BE2C (cell line): ENCODE data around the gene NDUFB6.

ENCODE experiments used
- DNase-seq: peaks from one replicate; pipeline ENCODE4 v3.0.0-alpha.2; 2020
- H3K27me3 ChIP-seq: fragments of 250-450 bp; sonication (Bioruptor Pico); 2 replicates; pipeline ENCODE4 v1.5.1; 2020; ENCODE audit warnings: mild to moderate bottlenecking
- H3K36me3 ChIP-seq: fragments of 250-450 bp; sonication (Bioruptor Pico); 2 replicates; pipeline ENCODE4 v1.5.1; 2020; ENCODE audit warnings: mild to moderate bottlenecking
- H3K4me1 ChIP-seq: fragments of 250-450 bp; sonication (Bioruptor Pico); 2 replicates; pipeline ENCODE4 v1.5.1; 2020
- H3K4me3 ChIP-seq: 2 replicates; pipeline ENCODE4 v1.5.1; 2011; ENCODE audit warnings: low read depth, low read length
- H3K9me3 ChIP-seq: fragments of 250-450 bp; sonication (Bioruptor Pico); 2 replicates; pipeline ENCODE4 v1.5.1; 2020
- CTCF ChIP-seq: IDR thresholded peaks from 2 replicates; pipeline ENCODE4 v1.5.1; 2012; ENCODE audit warnings: mild to moderate bottlenecking, low read depth, low read length

Gene NDUFB6

GRCh38 chr9:32581512-32582143 is 8.7 kb upstream of the NDUFB6 start:
- Histone ChIP-seq H3K27me3 (peaks cover 21% of the 10 kb centered on the region), H3K4me1 (no peaks in the 10 kb centered on the region), H3K4me3 (no peak overlapping the region), H3K36me3 (no peaks in the 10 kb centered on the region), H3K9me3 (no peaks in the 10 kb centered on the region)
- peak; percentile 29 for DNase-seq
- peak; percentile 69 for TF ChIP-seq CTCF

- Histone ChIP-seq H3K27me3 (peaks cover 23% of the 10 kb centered on the region), H3K9me3 (no peaks in the 10 kb centered on the region), H3K4me3 (no peak overlapping the region), H3K4me1 (no peaks in the 10 kb centered on the region), H3K36me3 (no peaks in the 10 kb centered on the region)
- no peak for DNase-seq
- TF ChIP-seq CTCF, result no peak
Observed at GRCh38 chr9:32580631-32581300, 7.8 kb upstream of the NDUFB6 start.

- DNase-seq, result peak; percentile 73
- Histone ChIP-seq H3K4me1 (no peaks in the 10 kb centered on the region), H3K36me3 (no peaks in the 10 kb centered on the region), H3K4me3 (no peak overlapping the region), H3K9me3 (no peaks in the 10 kb centered on the region), H3K27me3 (peaks cover 23% of the 10 kb centered on the region)
- TF ChIP-seq CTCF, result peak; percentile 97
Observed at GRCh38 chr9:32579706-32580331, 6.9 kb upstream of the NDUFB6 start.

GRCh38 chr9:32578976-32579375 is 6.0 kb upstream of the NDUFB6 start:
- Histone ChIP-seq H3K27me3 (peaks cover 23% of the 10 kb centered on the region), H3K4me3 (no peak overlapping the region), H3K9me3 (no peaks in the 10 kb centered on the region), H3K4me1 (no peaks in the 10 kb centered on the region), H3K36me3 (no peaks in the 10 kb centered on the region)
- TF ChIP-seq CTCF, result no peak
- DNase-seq, result no peak

GRCh38 chr9:32577316-32577715 is 4.4 kb upstream of the NDUFB6 start:
- Histone ChIP-seq H3K4me3 (no peak overlapping the region), H3K4me1 (no peaks in the 10 kb centered on the region), H3K27me3 (peaks cover 23% of the 10 kb centered on the region), H3K36me3 (no peaks in the 10 kb centered on the region), H3K9me3 (no peaks in the 10 kb centered on the region)
- no peak for TF ChIP-seq CTCF
- no peak for DNase-seq

- Histone ChIP-seq H3K36me3 (no peaks in the 10 kb centered on the region), H3K4me1 (peaks cover 3% of the 10 kb centered on the region; the same call in 1 of the 2 replicates), H3K27me3 (peaks cover 23% of the 10 kb centered on the region), H3K4me3 (no peak overlapping the region), H3K9me3 (no peaks in the 10 kb centered on the region)
- TF ChIP-seq CTCF, result no peak
- no peak for DNase-seq
Observed at GRCh38 chr9:32574858-32575257, 1.9 kb upstream of the NDUFB6 start.
